ENCODE results near the gene CLEC9A. TPM values are rescaled to one million over a fixed set of nuclear protein-coding genes. Genes with fewer than 3 reads are reported as not detected.

CLEC9A gene
- total RNA-seq, 1 experiment from 2014 or later: not detected

DNA sequence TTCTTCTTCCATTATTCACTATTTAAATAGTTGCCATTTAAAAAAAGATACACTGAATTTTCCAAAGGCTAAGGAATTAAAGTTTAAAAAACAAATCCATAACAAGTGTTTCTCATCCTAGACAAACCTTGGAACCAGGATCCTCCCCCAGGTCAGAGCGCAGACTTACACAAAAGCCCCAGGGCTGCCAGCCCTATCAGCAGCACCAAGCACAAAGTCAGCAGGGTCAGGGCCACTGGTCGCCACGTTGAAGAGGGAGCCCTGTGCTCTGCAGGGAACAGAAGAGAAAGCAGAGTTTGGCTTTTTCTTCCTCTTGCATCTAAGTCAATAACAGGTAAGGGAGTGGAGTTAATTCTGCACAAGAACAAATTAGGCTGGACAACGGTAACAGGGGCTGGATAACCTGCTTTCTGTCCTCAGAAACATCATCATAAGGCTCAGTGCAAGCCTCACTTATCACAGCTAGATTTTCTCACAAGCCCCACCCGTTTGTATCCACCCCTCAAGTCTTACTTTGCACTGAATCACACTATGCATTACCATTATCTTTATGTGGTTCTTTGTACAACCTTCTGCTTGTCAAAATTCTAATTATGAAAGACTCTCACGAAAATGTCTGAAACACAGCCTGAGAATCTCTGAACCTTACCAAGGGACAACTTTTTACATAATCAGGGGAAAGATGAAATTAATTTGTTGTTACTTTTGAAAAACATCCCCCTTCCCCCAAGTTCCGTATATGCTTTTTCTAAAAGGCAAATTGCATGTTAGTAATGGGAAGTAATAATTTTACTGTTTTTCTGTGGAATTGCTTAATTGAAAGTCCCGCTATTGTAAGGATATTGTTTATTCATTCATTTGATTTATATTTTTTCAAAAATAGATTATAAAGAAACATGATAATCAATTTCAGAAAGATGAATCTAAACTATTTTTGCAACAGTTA, 58.7 kb downstream of the CLEC9A start:
- no peak for ATAC-seq
- H2AFZ ChIP-seq (ENCODE audit: low read depth, low read length, poor library complexity, severe bottlenecking): no peak overlapping the region
- H3K9ac ChIP-seq (ENCODE audit: low read length): no peak overlapping the region
- CTCF ChIA-PET: interaction anchor here (1.1 kb wide), 1 partner anchor 78 kb away, joined by 3 read pairs; no protein-coding TSS in a partner anchor
- no peak overlapping the region for H3K4me3 ChIP-seq (replicated peaks in 1 of 2; ENCODE audit: low read depth in 1 of 2, low read length in 2 of 2)
- intact Hi-C loops (cut with micrococcal nuclease): no loop called here
- POLR2A ChIA-PET: no interaction called here
- no peak for TF ChIP-seq EZH2phosphoT487 (IDR thresholded peaks at IDR 0.05; ENCODE audit: borderline replicate concordance)
- no peak for TF ChIP-seq CEBPB (IDR thresholded peaks at IDR 0.05; ENCODE audit: low read depth)
- no peak for TF ChIP-seq RAD21 (IDR thresholded peaks at IDR 0.05; ENCODE audit: low read depth)
- no peak for TF ChIP-seq ZFX (IDR thresholded peaks at IDR 0.05)
- TF ChIP-seq, protein P1, sequence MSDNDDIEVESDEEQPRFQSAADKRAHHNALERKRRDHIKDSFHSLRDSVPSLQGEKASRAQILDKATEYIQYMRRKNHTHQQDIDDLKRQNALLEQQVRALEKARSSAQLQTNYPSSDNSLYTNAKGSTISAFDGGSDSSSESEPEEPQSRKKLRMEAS (IDR thresholded peaks at IDR 0.05): no peak
- TF ChIP-seq, protein P2, sequence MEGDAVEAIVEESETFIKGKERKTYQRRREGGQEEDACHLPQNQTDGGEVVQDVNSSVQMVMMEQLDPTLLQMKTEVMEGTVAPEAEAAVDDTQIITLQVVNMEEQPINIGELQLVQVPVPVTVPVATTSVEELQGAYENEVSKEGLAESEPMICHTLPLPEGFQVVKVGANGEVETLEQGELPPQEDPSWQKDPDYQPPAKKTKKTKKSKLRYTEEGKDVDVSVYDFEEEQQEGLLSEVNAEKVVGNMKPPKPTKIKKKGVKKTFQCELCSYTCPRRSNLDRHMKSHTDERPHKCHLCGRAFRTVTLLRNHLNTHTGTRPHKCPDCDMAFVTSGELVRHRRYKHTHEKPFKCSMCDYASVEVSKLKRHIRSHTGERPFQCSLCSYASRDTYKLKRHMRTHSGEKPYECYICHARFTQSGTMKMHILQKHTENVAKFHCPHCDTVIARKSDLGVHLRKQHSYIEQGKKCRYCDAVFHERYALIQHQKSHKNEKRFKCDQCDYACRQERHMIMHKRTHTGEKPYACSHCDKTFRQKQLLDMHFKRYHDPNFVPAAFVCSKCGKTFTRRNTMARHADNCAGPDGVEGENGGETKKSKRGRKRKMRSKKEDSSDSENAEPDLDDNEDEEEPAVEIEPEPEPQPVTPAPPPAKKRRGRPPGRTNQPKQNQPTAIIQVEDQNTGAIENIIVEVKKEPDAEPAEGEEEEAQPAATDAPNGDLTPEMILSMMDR (IDR thresholded peaks at IDR 0.05 in 2 of 3, conservative IDR thresholded peaks at IDR 0.05 in 1 of 3; ENCODE audit: borderline replicate concordance in 1 of 3, insufficient read depth in 1 of 3, low read depth in 2 of 3, low read length in 2 of 3): no peak
- no peaks in the 10 kb centered on the region for H3K9me3 ChIP-seq (ENCODE audit: control insufficient read depth in 1 of 2, insufficient read depth in 1 of 2, low read depth in 1 of 2, low read length in 2 of 2)
- no peaks in the 10 kb centered on the region for H3K9me2 ChIP-seq (ENCODE audit: insufficient read depth)
- no peaks in the 10 kb centered on the region for H4K20me1 ChIP-seq (ENCODE audit: insufficient read depth)
- H3K36me3 ChIP-seq (ENCODE audit: control insufficient read depth in 1 of 2, insufficient read depth in 2 of 2, low read length in 2 of 2): no peaks in the 10 kb centered on the region
- RAD21 ChIA-PET (ENCODE audit: low non-redundant PET in 1 of 2, low total read pairs in 2 of 2, uncharacterized antibody in 2 of 2, unreplicated experiment in 2 of 2): no interaction called here
- H3K79me2 ChIP-seq (ENCODE audit: insufficient read depth, low read length): no peaks in the 10 kb centered on the region
- H3K27me3 ChIP-seq (ENCODE audit: insufficient read depth, low read length): peaks cover 32% of the 10 kb centered on the region
- BruUV-seq (replicated peaks): no TSS peak
- no peaks in the 10 kb centered on the region for H3K4me1 ChIP-seq (ENCODE audit: control insufficient read depth in 1 of 2, insufficient read depth in 2 of 2, low read length in 2 of 2)
- DNase-seq (ENCODE audit: low read depth, low spot score): no peak
- no peak overlapping the region for H3K4me2 ChIP-seq (ENCODE audit: low read length)
- no peak overlapping the region for H3K27ac ChIP-seq (ENCODE audit: low read depth, low read length)
